ENCODE results near the gene COA7.

The COA7 gene

GRCh38 chr1:52667984-52668383, 30.2 kb downstream of the COA7 start:
- no peak for DNase-seq

GRCh38 chr1:52667290-52667689, 30.9 kb downstream of the COA7 start:
- no peak for DNase-seq

DNA sequence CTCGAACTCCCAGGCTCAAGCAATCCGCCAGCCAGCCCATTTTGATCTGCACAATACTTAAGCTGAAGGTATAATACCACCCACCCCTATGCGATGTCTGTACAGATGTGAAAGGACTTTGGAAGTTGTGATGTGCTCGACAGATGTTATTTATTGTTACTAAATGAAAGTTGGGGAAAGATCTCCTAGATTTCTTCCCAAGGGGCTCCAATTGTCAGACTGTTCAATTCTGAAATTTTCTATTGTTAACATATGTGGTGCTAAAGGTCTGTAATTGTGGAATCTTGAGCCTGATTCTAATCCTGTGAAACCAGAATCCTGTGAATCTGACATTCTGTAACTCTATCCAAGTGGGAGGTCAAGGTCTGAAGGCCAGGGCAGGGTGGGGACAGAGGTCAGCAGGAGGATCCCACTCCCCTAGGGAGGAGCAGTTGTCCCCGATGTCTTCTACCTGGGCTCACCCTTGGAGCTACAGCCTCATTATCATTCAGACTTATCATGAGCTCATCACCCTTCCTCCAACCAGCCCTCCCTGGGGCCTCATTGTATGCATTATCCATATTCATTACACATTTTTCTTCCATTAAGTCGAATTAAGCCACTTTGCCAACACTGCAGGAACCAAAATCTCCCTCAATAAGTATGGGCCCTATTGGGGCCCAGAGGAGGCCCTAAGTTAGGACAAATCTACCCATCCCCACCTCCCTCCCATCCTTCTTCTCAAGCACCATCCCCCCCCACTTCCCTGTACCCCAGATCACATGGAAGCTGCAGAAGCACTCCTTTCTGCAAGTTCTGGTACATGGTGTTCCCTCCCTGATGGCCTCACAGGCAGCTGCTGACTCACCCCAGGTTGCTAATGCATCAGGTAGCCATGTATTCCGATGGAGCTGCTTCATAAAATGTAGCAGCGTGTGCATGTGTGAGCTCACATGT, 32.9 kb downstream of the COA7 start:
- DNase-seq: no peak

DNA sequence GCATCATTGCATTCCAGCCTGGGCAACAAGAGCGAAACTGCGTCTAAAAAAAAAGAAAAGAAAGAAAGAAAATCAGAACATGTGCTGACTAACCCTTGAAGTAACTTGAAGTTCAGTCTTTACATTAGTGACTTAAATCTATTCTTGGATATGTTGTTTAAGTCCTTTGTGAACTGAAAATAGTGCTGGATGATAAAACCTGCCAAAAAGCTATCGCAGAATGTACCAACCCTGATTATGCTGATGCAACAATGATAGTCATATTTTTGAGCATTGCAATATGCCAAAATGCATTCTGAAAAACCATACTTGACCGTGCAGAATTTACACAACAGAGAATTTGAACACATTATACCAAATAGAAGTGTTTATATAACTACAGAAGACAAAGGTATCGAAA, 34.4 kb downstream of the COA7 start:
- no peak for DNase-seq

DNA sequence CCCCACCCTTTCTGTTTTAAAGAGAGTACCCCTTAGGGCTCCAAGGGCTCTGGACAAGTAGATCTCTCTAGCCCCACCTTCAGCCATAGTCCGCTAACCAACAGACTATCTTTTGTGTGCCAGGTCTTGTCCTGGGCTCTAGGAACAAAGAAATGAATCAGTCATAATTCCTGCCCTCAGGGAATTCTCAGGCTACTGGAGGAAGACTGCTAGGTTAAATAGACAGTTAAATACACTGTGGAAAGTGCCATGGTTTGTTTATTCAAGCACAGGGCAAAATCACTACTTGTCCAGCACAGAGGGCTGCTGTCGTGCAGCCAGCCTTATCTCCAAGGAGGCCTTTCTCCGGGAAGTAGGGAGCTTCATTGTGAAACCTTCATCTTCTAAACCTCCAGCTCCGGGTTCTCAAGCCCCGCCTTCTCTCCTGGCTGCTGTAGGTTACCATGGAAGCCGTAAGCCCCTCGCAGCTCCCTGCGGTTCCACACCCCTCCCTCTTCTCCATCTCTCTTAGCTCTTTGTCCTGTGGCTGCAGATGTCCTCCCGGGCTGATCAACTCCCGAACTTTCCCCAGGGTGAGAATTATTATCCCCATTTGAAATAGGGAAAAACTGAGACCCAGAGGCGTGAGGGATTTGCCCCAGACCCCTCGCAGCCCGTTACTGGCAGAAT, 35.4 kb downstream of the COA7 start:
- no peak for DNase-seq

DNA sequence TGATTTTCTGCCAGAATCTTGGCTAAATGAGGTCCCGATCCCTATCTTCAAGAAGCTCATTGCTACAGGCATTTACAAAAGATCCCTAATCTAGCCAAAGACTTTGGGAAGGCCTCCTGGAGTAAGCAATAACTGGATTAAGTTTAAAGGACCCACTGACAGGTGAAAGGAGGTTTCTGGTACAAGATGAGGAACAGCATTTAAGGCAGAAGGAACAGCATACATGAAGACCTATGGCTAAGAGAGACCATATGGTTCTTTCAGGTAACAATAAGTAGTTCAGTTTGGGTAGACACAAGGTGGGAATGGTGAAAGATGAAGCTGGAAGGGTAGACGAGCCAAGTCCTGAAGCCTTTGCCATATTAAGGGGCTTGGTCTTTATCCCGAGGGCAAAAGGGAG, 37.3 kb downstream of the COA7 start:
- no peak for DNase-seq

DNA sequence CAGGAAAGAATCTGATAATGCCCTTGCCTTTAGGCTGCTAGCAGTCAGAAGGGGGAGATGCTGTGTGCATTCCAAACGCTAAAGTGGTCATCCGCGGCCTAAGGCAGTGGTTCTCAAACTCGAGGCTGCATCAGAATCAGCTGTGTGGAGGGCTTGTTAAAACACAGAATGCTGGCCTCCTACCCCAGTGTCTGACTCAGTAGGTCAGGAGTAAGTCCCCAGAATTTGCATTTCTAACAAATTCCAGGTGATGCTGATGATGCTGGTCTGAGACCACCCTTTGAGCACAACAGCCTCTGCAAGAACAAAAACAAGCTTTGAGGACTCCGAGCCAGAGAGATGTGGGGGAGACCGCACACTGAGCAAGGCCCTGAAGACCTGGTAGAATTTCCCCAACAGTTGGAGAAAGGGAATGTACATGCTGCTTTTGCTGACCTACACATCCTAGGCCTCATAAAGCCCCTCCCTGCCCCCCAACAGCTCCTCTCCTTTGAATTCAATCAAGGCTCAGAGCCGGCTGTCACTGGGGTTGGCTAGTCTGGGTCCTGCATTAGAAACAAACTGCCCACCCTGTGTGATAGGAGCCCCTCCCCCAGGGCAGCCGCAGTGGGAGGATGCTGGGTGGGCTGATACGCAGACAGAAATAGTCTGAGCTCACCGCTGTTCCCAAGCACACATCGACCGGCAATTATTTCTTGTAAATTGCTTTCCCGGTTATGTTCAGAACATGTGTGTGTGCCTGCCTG, 38.1 kb downstream of the COA7 start:
- no peak for DNase-seq

GRCh38 chr1:52659356-52659755, 38.8 kb downstream of the COA7 start:
- DNase-seq: no peak

GRCh38 chr1:52658795-52659194, 39.4 kb downstream of the COA7 start:
- no peak for DNase-seq

DNA sequence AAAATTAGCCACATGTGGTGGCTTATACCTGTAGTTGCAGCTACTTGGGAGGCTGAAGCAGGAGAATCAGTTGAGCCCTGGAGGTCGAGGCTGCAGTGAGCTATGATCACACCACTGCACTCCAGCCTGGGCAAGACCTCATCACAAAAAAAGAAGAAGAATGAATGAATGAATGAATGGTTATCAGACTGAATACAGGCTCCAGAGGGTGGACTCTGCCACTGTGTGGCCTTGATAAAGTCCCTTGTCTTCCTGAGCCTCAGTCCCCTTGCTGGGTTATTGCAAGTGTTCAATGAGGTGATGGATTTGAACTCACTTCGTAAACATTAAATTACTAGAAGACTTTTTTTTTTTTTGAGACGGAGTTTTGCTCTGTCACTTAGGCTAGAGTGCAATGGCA, 40.4 kb downstream of the COA7 start:
- DNase-seq: no peak

GRCh38 chr1:52654063-52654462, 44.1 kb downstream of the COA7 start:
- no peak for DNase-seq

GRCh38 chr1:52653207-52653849, 44.8 kb downstream of the COA7 start:
- DNase-seq: no peak

DNA sequence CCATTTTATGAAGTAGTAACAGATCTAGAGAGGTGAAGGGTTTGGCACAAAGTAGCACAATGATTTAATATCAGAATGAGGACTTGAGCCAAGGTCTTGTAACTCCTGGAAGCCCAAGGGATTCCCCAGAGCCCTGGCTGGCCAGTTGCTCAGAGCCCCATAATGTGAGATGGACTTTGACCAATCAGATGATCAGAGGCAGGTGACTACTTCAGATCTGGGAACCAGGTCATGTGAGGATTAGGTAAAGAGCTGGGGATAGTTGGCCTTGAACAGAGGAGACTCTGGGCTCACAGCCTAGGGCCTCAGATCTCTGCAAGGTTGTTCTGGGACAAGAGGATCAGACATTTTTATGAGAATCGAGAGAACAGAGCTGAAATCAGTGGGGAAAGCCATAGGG, 46.2 kb downstream of the COA7 start:
- DNase-seq: no peak

GRCh38 chr1:52645261-52645660, 52.9 kb downstream of the COA7 start:
- no peak for DNase-seq

DNA sequence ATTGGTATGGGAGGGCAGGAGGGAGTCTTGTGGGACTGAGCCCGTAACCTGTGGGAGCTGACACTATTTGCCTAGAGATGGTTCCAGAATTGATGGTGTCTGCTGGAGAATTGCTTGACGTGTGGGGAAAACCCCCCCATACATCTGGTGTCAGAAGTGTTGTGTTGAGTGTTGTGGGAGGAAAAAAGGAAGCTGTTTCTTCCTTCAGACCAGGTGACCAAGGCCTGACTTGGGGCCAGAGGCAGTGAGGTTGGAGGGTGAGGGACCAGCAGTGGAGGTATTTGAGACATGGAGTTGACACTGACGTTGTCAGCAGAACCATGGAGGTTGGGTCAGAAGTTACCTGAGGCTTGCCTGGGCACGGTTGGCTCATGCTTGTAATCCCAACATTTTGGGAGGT, 56.8 kb downstream of the COA7 start:
- DNase-seq: no peak

- DNase-seq: no peak
These were observed 57.5 kb downstream of the COA7 start for GRCh38 chr1:52640697-52641096.

DNA sequence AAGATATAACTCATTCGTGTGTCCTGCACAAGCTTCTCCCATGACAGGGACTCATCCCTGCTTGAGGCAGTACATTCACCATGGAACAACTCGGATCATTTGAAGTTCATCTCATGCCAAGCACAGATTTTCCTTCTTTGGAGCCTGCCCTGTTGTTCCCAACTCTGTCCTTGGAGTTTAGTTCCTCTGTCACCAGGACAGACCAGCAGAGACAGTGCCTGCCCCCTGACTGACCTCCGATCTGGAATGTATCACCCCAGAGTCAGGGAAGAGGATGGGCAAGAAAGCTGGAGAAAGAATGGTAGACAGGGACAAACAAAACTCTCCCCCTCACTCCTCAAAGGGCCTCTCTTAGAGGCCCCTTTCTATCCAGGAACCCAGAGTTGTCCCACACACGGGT, 60.2 kb downstream of the COA7 start:
- DNase-seq: no peak

DNA sequence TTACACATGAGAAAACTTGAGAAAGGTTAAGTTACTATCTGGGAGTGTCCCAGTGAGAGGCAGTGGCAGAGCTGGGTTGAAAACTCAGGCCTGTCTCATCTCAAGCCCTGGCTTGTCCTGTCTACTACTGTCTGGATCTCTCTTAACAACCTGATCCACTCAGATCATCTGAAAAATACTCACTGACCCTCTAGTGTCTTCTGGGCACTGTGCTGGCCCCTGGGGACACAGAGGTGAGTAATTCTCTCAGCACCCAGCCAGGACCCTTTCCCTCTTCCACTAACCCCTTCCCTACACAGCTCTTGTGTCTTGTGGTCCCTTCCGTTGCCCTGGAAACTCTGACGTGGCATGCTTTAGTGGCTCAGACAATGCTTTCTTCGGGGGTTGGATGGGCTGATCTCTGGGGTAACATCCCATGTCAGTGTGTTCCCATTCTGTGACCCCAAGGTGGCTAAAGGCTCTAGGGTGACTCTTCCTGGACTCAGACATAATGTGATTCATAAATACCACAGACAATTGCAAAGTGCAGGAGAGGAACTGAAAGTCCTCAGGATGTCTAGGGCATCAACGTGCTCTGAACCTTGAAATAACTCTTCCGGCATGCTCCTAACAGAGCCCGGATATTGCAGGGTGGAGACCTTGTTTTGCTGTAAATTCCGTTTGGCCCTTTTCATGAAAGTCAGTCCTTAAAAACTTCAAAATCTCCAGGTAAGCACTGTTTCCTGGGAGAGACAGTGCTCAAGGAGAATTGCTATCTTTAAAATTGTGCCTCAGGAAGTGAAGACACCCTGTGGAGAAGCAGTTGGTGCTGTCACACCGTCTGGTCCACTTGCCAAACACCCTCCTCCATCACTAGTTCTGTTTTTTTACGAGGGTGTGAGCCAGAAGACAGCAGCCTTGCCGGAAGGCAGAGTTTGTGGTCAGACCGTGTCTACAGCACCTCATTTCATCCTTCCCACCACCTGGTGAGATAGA, 61.1 kb downstream of the COA7 start:
- DNase-seq: no peak

- DNase-seq: no peak
These were observed 62.6 kb downstream of the COA7 start for GRCh38 chr1:52635321-52636089.

Measured in GOT3 (cell line).